RPMI7951 (cell line): ENCODE data around the gene STARD10. TPM values are rescaled to one million over a fixed set of nuclear protein-coding genes. Genes with fewer than 3 reads are reported as not detected.
"Not testable (repeated sequence)": the region's sequence is repeated elsewhere in the genome, so short reads cannot be mapped to it uniquely, and the experiment has no call there.

Experiments
- DNase-seq: peaks from one replicate; pipeline ENCODE4 v3.0.0-alpha.2; 2012; ENCODE audit warnings: low read depth
- total RNA-seq: library from RNA; depleted of rRNA; stranded (reverse); fragments of >200 nt; shearing (Covaris generic); gene quantifications from 2 replicates; pipeline ENCODE4 v1.2.3, GENCODE V29; 2014; rRNA removed

STARD10 gene, protein sequence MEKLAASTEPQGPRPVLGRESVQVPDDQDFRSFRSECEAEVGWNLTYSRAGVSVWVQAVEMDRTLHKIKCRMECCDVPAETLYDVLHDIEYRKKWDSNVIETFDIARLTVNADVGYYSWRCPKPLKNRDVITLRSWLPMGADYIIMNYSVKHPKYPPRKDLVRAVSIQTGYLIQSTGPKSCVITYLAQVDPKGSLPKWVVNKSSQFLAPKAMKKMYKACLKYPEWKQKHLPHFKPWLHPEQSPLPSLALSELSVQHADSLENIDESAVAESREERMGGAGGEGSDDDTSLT
- total RNA-seq: 24.8 and 44.8 TPM in 2 replicates

DNA sequence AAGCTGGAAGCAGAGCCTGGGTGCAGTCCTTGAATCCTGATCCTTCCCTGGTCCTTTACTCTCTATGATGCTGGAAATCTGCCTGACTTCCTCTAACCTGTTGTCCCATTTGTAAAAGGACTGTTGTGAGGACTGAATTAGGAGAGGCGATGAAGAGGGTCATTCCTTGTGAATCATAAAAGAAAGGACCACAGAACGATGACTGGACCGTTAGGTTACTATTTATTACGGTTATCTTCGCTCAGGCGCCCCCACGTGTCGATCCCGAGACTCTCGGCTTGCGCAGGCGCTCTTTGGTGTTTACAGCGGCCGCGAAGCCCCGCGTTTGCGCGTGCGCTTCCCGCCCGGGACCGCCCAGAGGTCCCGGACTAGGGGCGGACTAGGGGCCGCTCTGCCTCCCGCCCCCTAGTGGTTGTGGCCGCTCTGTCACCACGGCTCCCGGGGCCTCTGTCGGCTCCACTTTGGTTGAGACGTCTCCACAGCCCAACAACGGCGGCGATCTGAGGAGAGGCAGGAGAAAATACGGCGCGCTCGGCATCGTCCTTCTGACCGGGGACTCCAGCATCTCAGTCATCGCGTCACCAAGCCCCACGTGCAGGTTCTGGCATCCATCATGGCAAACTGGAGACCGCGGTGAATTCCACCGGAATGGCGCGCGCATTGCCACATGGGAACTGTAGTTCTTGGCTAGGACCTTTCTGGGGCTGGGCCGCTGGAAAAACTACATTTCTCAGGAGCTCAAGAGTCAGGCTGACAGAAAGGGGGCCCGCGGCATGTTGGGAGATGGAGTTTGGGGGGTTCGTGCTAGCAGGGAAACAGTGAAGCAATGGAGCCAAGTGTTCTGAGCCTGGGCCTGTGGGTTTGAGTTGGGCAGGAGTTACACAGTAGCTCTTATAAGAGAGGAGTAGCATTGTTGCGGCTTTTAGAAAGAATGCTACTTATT lies at the start of gene STARD10:
Gene STARD10 (minus strand): TSS at position 623 of the 943 bp plus-strand sequence. CDS start 12,866 bp downstream, outside the sequence.
- DNase-seq: peak; percentile 92

DNA sequence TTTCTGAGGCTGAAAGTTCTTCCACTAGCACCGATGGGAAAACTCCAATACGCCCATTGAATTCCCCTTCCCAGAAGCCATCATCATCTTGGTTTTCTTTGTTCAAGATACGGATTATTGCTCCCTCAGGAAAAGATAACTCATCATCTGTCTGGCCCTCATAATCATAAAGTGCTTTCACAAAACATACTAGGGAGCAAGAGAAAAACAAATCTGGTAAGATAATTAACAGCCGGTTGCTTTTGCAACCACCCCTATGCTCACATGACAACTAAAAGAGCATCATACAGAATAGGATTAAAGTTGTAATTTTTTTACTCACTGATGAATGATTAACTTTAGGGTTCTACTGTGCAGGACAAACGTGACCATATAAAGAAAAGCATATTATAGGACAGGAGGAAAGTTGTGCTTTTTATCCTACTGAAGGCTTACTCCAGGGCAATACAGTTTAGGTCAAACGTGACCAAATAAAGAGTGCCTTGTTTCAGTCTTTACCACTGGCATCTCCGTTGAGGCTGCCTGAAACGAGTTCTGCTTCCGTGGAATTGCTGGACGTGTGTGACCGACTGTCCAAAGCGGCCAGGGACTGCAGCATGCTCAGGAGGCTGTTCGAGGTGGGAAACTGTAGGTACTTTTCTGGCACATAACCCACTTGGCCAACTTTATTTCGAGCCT lies 48.9 kb upstream of the STARD10 start:
- DNase-seq: no peak

DNA sequence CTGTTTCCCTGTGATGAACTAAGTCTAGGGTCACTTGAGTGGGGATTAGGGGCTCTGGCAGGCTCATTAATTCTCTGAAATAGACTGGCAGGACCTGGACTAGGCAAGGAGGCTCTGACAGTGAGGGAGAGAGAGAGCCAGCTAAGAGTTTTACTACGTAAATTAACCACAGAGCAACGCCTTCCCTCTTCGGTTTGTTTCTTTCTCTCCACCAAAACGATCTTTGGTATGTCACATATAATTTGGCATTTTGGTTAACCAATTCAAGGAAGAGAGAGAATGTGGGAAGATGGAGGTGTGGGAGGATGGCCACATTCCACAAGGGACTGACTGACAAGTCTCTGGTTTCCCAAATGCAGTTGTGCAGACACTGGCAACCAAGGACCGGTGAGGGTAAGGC lies 48.3 kb upstream of the STARD10 start:
- DNase-seq: peak; percentile 64

DNA sequence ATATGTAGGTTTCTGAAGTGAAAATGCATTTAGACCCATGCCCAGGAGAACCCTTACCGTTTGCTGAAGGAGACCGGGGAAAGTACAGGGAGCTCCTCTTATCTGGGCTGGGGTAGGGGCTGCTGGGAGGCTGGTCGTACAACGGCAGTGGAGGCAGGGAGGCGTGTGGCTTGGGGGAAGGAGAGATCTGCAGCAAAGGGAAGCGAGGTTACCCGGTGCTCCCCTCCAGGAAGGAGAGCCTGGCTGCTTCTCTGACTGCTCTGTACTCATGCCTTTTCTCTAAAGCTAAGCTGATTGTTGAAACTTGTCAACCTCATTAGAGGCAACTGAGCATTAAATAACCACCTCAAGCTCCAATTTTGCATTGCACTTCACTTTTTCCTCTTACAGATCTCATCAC lies 47.5 kb upstream of the STARD10 start:
- DNase-seq: no peak

DNA sequence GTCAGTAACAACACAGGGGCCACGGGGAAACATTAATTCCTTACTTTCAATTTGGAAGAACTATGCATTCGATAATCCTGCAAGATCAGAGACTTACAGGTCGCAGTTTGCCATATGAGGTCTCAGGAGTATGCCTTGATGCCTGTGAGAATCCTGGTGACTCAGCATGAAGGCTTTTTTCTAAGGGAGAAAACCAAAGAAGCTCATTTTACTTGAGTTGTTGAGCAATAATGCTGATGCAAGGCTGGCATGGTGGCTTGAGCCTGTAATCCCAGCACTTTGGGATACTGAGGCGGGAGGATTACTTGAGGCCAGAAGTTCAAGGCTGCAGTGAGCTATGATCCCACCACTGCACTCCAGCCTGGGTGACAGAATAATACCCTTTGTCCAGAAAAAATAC lies 46.9 kb upstream of the STARD10 start:
- peak; percentile 85 for DNase-seq

DNA sequence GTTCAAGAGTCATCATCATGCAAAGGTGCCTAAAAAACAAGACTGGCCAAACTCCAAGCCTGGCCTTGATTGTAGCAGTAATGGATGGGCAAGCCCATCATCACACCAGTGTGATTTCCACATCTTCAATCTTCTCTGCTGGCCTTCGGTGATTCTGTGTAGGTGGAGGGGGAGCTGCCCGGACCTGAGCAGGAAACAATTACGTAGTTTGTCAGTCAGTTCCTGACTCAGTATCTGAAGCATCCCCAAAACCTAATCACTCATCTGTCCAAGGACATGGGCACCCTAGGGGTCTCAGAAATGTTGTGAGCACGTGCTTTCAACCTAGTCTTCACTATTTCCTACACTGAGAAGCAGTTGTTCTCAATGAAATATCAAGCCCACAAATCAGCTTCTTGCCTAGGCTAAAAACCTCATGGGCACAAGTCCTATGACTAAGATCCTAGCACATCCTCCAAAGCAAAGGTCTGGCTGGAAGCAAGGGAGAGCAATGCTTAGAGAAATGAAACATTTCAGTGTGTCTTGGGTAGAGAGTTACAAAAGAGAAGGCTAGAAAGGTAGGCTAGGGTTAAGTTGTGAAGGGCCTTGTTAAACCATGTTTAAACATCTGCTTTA lies 45.0 kb upstream of the STARD10 start:
- no peak for DNase-seq

DNA sequence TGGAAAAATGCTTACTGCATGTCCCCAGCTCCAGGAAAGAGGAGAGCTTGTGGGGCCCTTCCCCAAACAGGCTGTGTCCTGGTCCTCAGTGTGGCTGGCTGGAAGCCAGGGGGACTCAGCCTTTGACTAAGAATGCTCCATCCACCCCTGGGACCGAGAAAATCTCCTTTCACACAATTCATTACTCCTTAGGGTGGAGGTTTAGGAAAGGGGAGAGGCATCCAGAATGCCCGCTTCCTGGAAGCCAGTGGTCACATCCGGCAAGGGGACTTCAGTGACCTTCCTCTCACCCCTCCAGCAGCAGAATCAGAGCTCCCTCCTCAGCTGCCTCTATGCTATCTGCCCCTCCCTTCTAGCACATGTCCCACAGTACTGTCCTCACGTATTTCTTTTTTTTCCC lies 42.3 kb upstream of the STARD10 start:
- DNase-seq: no peak

DNA sequence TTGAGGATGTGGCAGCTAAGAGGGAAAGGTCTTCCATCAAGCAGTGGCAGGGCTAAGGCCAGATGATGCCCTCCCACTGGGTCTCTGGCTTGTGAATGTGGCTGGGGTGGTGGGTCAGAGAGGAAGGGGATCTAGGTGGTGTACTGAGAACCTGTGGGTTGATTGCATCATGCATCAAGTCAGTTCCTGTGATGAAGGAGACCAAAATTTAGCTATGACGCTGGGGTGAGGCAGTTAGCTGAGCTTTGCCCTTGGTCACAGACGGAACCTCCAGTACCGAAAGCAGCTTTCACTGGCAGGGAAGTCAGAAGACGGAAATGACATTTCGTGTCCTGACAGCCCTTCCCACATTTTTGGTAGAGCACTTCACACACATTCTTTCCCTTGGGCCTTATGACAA lies 41.1 kb upstream of the STARD10 start:
- no peak for DNase-seq

DNA sequence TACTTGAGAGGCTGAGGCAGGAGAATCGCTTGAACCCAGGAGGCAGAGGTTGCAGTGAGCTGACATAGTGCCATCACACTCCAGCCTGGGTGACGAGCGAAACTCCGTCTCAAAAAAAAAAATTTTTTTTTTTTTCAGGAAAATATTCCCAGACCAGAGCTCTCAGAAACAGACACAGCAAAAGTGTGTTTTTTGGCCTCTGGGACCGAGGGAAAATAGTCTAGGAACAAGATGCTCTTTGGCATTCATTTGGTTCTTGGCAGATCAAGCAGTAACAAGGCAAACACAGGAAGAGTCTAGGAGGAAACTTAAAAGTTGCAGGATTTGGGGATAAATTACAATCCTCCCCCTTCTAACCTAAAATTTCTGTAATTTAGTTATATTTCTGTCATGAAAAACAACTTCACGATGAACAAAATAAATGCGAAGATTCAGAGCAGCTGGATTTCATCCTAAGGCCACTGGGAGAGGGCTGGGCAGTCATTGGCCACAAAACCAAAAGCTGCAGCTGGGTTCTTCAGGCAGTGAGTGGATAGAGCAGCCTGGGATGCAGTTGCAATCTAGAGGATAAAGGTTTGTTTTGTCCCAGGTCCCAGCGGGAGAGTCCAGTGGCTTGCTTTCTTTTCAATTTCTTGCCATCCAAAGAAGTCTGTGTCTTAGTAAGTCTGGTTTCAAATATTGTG lies 40.1 kb upstream of the STARD10 start:
- peak; percentile 19 for DNase-seq

DNA sequence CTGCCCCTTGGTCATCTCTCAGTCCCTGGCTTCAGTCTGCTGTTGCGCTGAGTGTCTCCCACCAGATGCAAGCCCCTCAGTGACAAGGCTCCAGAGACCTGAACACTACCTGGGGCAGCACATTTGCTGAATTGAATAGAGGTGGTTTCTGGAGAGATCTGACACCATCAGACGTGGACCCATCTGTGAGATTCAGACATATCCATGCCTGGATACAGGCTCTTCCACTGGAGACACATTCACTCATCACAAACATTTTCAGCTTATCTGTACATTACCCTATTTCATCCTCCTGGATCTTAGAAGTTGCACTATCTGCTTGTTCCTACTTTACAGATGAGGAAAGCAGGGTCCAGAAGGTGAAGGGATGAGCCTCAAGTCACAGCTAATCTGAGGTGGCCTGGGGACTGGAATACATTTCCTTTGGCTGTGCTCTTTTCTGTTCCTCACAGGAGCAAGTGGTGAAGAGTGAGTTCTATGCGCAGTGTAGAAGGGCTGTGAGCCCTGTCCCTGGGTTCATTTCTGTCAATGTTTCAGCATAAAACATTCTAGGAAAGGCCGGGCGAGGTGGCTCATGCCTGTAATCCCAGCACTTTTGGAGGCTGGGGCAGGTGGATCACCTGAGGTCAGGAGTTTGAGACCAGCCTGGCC lies 39.4 kb upstream of the STARD10 start:
- DNase-seq: no peak

DNA sequence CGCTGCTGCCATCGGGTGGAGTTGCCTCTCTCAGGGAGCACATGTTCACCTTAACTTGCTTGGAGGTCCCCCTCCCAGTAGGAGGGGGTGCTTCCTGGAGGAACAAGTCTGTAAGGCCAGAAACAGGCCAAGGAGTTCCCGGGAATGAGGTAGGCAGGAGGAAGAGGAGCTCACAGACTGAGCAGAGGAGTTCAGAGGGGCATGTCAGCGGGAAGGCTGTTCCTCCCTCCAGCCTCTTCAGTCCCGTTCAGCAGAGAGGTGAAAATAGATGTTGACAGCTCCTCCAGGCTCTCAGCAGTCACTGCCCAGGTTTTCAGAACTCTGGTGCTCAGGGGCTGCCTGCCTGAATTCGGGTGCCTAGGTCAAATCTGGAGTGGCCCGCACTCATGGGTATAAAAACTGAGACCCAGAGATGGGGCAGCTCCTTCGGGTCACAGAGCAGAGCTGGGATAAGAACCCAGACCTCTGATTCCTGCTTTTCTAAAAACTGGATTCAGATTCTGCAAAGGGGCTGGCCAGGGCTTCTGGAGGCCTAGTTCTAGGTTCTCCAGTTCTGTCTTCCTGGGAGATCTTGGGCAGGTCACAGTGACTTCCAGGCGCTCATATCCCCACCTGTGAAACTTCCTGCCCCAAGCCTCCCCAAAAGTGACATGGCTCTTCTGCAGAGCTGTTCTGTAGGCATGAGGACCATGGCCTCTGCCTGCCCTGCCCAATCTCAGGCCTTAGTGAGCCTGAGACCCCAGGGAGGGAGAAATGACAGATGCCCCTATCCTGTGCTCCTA lies 38.6 kb upstream of the STARD10 start:
- no peak for DNase-seq

DNA sequence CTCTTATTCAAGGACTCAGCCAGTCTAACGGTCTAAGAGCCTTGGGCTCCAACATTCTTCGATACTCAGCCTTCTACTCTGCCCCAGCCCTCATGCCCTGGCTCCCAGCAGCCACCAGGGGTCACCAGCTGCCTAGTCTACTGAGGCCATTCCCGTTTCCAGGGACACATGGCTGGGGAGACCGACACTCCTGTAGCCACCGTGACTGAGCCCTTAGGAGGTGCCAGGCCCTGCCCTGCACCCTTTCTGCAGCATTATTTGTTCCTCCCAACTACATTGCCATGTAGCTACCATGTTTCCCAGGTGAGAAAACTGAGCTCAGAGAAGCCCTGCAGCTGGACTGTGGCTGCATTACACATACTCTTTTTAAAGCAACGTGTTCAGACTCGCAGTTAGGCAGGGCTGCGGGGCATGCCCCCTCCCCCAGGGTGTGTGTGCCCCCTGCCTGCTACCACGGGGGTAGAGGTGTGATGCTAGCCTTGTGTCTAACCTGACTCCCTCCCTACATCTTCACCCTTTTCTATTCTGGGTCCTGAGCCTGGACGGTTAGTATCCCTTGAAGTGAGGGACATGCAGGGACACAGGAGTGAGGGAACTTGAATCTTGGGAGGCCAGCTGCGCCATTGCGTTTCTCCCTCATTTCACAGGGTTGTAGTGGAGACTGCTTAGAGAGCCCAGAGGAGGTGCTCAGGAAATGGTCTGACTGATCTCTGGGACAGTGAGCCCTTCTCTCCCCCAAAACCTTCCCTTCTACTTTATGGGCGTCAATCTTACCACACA lies 37.9 kb upstream of the STARD10 start:
- peak; percentile 74 for DNase-seq

DNA sequence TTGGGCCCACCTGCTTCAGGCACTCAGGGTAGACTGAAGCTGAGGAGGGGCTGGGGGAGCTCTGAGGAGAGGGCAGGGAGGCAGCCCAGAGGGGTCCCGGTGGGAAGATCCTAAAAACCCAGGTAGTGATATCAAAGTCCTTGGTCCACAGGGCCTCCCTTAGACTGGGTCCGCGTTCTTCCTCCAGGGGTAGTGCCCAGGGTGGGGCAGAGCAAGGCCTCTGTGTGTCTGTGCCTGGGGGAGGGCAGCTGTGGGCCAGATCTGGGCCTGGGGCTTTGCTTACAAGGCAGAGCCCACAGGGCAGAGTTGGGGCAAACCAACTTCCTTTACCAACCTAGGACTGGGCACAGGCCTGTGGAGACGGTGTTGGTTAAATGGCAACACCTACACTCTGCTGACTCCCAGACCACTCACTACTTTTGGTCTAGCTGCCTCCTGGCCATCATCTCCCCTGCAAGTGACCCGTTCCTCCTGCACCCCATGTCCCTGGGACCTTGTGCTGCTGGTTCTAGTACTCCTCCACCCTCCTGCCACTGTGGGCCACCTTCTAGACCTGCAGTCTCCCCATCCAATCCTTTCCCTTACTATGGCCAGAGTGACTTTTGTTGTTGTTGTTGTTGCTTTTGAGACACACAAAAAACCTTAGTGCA lies 36.2 kb upstream of the STARD10 start:
- no peak for DNase-seq

DNA sequence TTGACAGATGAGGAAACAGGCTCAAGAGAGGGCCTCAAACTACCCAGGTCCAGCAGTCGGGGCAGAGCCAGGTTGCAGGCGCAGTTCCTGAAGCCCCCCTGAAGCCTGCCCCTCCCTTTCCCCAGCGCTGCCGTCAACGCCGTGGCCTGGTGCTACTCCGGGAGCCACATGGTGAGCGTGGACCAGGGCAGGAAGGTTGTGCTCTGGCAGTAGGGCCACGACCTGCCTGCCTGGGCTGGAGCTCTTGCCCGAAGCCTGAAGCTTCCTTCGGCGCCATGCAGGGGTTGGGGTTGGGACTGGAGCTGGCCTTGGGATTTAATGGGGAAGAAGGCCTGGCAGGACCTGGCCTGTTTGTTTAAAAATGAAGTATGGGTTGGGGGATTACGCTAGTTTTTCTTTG lies 35.3 kb upstream of the STARD10 start:
- DNase-seq: no peak

DNA sequence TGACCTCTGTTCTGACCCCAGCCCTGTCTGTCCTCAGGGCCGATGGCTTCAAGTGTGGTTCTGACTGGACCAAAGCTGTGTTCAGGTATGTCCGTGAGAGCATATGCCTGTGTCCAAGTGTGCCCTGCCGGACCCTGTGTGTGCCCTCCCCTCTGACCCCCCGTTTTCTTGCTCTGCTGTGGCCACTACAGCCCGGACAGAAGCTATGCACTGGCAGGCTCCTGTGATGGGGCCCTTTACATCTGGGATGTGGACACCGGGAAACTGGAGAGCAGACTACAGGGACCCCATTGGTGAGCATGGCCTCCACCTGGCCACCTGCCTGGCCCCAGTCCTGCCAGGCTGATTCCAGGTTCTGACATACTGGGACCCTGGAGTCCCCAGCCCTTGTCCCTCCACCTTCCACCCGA lies 34.9 kb upstream of the STARD10 start:
- no peak for DNase-seq

DNA sequence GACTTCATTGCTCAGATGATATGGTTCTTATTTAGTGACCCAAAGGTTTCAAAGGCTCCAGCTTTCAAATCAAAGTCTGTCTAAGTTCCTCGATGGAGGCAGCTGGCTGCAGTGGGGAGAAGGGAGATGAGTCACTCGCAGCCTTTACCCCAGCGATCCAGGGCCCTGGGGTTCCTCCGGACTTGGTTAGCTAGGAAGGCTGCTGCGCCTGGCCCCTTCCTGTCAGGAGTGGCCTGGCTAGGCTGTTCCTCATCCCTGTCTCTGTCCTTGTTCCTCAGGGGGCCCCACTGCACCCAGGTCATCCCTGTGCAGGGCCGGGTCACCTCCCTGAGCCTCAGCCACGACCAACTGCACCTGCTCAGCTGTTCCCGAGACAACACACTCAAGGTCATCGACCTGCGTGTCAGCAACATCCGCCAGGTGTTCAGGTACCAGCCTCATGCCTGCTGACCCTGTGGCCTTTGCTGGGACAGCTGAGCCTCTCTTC lies 34.3 kb upstream of the STARD10 start:
- DNase-seq: peak; percentile 73

DNA sequence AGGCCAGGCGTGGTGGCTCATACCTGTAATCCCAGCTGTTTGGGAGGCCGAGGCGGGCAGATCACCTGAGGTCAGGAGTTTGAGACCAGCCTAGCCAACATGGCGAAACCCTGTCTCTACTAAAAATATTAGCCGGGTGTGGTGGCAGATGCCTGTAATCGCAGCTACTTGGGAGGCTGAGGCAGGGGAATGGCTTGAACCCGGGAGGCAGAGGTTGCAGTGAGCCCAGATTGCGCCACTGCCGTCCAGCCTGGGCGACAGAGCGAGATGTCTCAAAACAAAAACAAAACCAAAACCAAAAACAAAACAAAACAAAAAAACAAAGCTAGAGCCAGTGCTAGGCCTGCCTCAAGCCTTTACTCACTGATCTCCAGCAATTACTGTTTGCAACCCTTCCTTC lies 33.8 kb upstream of the STARD10 start:
- not testable (repeated sequence) for DNase-seq

DNA sequence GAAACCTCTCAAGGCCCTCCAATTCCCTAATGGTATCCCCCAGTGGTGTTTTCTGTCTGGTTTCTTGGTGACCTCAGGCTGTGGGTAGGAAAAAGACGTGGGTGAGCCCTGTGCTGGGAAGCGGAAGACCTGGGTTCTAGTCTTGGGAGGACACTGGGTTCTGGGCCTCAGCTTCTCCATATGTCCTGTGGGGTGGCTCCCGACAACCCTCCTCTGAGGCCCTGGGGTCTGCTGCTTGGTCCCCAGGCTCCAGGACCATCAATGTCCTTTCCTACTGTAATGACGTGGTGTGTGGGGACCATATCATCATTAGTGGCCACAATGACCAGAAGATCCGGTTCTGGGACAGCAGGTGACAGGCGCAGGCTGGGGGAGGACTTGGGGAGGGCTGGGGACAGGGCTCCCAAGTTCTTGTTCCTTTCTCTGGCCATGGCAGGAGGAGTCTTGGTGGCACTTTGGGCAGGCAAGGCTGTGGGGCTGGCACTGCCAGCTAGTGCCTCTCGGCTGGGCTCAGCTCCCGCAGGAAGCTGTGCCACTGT lies 33.2 kb upstream of the STARD10 start:
- DNase-seq: no peak
